Limb (tissue), 2 donors: Measurements from ENCODE around the gene KIF16B.
"Not testable (repeated sequence)": the region's sequence is repeated elsewhere in the genome, so short reads cannot be mapped to it uniquely, and the experiment has no call there.

Source experiments
- DNase-seq, 2 donors: peaks; one replicate each; pipeline ENCODE4 v3.0.0-alpha.2; 2016; ENCODE audit errors: extremely low spot score in 2 of 2

Gene KIF16B

GRCh38 chr20:16260911-16261310 lies 312.3 kb downstream of the KIF16B start:
- no peak for DNase-seq

GRCh38 chr20:16260133-16260532 lies 313.1 kb downstream of the KIF16B start:
- not testable (repeated sequence) for DNase-seq

DNA sequence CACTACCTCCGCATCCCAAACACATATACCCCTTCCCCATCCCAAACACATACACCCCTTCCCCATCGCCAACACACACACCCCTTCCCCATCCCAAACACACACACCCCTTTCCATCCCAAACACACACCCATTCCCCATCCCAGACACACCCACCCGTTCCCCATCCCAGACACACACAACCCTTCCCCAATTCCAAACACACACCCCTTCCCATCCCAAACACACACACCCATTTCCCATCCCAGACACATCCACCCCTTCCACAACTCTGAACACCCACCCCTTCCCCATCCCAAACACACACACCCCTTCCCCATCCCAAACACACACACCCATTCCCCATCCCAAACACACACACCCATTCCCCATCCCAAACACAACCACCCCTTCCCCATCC lies 314.5 kb downstream of the KIF16B start:
- no peak for DNase-seq

DNA sequence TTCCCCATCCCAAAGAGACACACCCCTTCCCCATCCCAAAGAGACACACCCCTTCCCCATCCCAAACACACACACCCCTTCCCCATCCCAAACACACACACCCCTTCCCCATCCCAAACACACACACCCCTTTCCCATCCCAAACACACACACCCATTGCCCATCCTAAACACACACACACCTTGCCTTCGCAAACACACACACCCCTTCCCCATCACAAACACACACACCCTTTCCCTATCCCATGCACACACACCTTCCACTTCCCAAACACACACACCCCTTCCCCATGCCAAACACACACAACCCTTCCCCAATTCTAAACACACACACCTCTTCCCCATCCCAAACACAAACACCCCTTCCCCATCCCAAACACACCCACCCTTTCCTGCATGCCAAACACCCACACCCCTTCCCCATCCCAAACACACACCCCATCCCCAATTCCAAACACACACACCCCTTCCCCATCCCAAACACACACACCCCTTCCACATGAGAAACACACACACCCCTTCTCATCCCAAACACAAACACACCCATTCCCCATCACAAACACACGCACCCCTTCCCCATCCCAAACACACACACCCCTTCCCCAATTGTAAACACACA lies 315.3 kb downstream of the KIF16B start:
- no peak for DNase-seq

- DNase-seq, result no peak
These were observed 316.2 kb downstream of the KIF16B start for GRCh38 chr20:16257021-16257420.

DNA sequence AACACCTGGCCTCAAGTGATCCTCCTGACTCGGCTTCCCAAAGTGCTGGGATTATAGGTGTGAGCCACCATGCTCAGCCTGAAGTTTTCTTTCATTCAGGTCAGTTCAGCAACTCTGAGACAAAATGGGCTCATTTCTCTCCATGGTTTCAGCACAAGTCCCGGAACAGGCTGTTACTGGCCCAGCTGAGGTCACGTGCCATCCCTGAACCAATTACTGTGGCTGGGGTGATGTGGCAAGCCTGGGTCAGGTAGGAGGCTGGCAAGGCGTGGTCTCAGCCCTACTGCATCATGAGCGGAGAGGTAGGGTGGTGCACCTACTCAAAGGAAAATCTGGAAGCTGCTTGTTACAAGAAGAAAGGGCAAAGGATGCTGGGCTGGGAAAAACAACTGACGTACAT lies 326.4 kb downstream of the KIF16B start:
- DNase-seq, result no peak

- no peak for DNase-seq
These were observed 327.0 kb downstream of the KIF16B start for GRCh38 chr20:16246291-16246690.

DNA sequence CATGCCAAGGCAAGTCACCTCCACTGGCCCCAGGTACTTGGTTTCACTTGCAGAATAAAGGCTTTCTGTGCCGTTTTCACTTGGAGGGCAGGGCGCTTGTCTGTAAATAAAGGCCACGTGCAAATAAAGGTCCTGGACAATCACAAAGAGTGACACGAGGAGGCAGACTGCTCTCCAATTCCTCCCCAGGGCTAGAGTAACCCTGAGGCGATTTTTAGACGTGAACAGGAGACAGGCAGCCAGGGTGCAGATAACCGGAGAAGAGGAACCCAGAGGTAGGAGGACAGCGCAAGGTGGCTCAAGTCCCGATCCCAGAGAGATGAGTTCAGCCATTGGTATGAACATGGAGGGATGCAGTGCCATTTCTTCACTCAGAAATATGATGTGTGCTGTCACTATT lies 327.4 kb downstream of the KIF16B start:
- DNase-seq, result no peak

DNA sequence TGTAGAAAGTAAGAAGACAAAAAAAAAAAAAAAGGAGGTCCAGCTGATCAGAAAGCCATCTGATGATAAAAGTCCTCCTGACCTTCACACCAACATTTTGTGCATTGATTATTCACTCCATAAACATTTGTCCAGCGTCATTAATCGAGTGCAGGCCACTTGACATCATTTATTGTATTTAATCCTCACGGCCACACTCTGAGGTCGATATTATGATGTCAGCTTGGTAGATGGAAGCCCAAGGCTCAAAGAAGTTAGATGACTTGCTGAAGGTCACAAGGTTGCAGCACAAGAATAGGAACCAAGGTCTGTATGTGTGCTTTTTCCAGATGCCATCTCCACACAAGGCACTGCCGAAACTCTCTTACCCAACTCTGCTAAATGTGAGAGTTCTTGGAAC lies 328.4 kb downstream of the KIF16B start:
- DNase-seq, result no peak

DNA sequence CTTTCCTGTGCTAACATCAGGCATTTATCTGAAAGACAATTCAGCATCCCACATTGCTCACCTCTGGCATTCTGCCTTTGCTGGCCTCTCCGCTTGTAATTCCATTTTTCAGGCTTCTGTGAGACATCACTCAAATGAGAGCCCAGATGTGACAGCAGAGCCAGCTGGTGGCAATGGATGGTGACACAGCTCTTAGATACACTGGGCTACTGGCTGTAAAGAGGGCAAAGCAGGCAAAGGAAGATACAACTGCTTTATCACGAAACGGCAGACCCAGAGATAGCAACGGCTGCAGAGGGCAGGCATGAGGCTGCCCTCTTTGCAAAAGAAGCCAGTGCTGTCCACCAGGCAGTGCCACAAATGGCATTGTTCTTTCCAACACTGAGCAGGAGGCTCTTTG lies 329.8 kb downstream of the KIF16B start:
- no peak for DNase-seq

DNA sequence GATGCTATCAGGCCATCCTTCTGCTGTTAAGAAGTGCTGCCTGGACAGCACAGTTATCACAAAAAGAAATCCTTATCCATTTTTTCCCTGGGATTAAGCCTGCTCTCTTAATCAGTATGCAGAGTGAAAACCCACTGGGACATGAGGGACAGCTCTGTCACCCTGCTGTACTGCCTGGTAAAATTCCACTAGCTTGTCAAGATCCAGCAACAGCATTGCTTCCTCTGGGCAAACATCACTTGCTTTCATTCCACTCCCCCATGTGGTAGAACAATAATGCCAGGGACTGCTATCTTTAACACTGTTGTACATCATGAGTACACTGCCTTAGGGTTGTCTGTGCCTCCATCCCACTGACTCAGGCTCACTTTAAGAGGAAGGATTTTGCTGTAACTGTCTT lies 331.3 kb downstream of the KIF16B start:
- no peak for DNase-seq

DNA sequence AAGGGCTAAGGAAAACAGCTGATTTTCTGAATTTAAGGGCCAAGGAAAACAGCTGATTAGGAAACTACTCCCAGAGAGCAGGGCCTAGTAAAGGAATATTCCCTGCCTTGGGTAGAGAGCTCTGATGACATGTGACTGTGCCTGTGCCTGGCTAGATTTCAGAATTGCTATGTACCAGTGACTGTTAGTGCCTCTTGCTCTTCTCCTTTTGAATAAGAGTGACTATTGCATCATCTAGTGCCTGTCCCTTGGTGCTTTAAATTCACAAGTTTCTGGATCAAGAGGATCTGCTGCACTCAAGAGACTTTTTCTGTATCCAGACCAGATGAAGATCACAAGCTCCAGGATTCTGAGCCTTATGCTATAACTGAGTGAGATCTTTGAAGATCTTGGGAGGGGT lies 332.9 kb downstream of the KIF16B start:
- DNase-seq, result no peak

GRCh38 chr20:16236589-16237241 lies 336.5 kb downstream of the KIF16B start:
- no peak for DNase-seq

DNA sequence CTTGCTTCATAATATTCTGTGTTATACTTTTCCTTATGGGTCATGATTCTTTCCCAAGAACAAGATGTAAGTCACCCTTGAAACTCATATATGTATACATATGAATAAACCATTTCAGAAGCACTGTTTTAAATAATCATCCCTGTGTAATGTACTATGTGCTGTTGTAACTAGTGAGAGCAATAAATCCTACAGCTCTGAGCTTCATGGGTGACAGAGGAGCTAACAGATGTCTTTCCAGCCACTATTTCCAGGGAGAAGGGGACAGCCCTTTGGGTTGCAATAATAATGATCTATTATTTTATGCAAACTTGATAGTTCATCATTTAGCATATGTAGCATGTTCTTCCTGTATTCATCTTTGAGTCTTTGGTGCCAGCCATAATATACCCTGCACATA lies 342.8 kb downstream of the KIF16B start:
- no peak for DNase-seq

DNA sequence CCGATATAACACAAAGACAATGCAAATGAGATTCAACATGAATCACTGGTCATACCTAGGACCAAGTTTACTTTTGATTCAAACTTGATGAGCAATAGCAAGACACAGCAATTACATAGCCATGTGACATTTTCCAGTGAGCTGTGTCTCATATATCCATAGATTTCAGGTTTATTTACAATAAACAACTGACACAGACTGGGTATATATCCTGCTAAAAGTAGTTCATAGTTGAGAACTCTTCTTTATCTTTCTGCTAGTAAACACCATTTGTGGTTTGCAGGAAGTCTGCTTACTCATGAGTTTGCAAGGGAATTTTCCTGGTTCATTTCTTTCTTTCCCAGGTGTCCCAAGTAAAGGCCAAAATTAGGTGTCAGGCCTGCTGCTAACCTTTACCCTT lies 343.4 kb downstream of the KIF16B start:
- DNase-seq, result no peak

DNA sequence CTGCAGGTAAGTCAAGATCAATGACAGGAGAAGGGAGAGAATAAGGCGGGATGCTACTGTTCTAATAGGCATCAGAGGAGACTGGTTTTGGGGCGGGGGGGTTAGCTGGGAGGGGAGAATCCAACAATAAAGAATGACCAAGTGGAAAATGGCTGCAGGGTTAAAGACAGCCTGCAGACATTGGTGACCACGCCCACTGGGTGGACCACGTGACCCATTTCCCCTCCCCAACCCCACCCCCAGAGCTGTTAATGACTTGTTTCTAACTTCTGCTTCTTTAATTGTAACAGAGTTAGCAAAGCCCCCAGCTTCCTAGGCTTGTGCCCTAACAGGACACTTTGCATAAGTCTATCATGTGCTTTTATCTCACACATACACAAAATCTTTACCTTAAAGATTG lies 344.5 kb downstream of the KIF16B start:
- no peak for DNase-seq

GRCh38 chr20:16226961-16227360 lies 346.3 kb downstream of the KIF16B start:
- not testable (repeated sequence) for DNase-seq

DNA sequence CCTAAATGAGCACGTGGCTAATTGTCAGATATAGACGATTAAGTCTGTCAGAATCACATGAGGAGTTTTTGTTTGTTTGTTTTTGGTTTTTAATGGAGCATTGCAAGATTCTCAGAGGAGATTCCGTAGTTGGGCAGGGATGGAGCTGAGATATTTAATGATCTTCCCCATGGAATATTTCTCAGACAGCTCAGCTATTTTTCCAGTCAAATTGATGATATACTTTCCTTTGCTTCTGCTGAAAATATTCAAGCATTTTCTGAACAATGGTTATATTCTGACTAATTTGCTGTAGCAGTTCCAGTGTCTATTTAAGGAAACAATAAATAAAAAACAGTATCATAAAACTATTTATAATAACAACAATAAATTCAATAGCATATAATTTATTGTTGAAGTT lies 348.4 kb downstream of the KIF16B start:
- no peak for DNase-seq

DNA sequence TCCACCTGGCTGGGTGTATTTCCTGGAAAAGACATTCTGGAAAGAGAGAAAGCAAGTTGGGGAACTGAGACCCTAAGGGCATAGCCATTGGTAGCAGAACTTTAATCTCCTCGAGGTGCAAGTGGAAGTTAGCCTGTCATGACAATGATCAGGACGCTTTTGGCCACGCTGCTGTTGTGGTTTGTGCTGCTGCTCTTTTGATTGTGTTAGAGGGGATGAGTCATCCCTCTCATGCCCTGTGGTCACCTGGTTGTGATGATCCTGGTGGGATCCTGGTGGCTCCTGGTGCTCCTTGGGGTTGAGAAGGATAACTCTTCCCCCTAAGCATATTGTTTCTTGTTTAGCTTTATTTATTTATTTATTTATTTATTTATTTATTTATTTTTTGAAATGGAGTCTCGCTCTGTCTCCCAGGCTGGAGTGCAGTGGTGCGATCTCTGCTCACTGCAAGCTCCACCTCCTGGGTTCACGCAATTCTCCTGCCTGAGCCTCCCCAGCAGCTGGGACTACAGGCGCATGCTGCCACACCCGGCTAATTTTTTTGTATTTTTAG lies 350.3 kb downstream of the KIF16B start:
- no peak for DNase-seq
